Renal cortex interstitium (tissue), 15 donors: ENCODE data around the gene HSPA4L. TPM values are rescaled to one million over a fixed set of nuclear protein-coding genes. Genes with fewer than 3 reads are reported as not detected.

ENCODE experiments used
- DNase-seq, 11 donors: peaks; one replicate each; pipeline ENCODE4 v3.0.0-alpha.2; 2013; ENCODE audit warnings: low read depth in 9 of 11, low spot score in 4 of 11; ENCODE audit errors: extremely low read depth in 1 of 11
- long read RNA-seq, 16 experiments: transcript quantifications; one replicate each; lab custom pipeline, GENCODE V29; 2026
- polyA plus RNA-seq, 3 donors: library from polyadenylated mRNA; unstranded; fragments of 120-200 nt; gene quantifications; one replicate each; pipeline ENCODE4 v1.2.1, GENCODE V29; 2013; ENCODE audit not compliant: insufficient read length in 3 of 3

Gene HSPA4L
- 10 to 100 TPM; 10.5 to 15.5 (median 10.9) TPM for polyA plus RNA-seq
- long read RNA-seq, donor 1: 0 reads
- long read RNA-seq, donor 2, full-length matches to known transcripts: 1 of 1 reads
- long read RNA-seq, donor 2, partial matches to known transcripts: 0 of 1 reads
- long read RNA-seq, donor 2, other reads (novel, unspliced or antisense): 0 of 1 reads
- long read RNA-seq, donor 3, full-length matches to known transcripts: 3 of 3 reads
- long read RNA-seq, donor 3, partial matches to known transcripts: 0 of 3 reads
- long read RNA-seq, donor 3, other reads (novel, unspliced or antisense): 0 of 3 reads
- long read RNA-seq, donor 4: 0 reads
- long read RNA-seq, donor 5: 0 reads
- long read RNA-seq, donor 6: 0 reads
- long read RNA-seq, donor 7, full-length matches to known transcripts: 1 of 1 reads
- long read RNA-seq, donor 7, partial matches to known transcripts: 0 of 1 reads
- long read RNA-seq, donor 7, other reads (novel, unspliced or antisense): 0 of 1 reads
- long read RNA-seq, donor 8: 0 reads
- long read RNA-seq, donor 9: 0 reads
- long read RNA-seq, donor 10, full-length matches to known transcripts: 1 of 1 reads
- long read RNA-seq, donor 10, partial matches to known transcripts: 0 of 1 reads
- long read RNA-seq, donor 10, other reads (novel, unspliced or antisense): 0 of 1 reads
- long read RNA-seq, donor 11: 0 reads
- long read RNA-seq, donor 12: 0 reads
- long read RNA-seq, donor 13: 0 reads
- long read RNA-seq, donor 14: 0 reads
- long read RNA-seq, donor 15, full-length matches to known transcripts: 1 of 1 reads
- long read RNA-seq, donor 15, partial matches to known transcripts: 0 of 1 reads
- long read RNA-seq, donor 15, other reads (novel, unspliced or antisense): 0 of 1 reads
- long read RNA-seq, donor 16, full-length matches to known transcripts: 3 of 3 reads
- long read RNA-seq, donor 16, partial matches to known transcripts: 0 of 3 reads
- long read RNA-seq, donor 16, other reads (novel, unspliced or antisense): 0 of 3 reads

DNA sequence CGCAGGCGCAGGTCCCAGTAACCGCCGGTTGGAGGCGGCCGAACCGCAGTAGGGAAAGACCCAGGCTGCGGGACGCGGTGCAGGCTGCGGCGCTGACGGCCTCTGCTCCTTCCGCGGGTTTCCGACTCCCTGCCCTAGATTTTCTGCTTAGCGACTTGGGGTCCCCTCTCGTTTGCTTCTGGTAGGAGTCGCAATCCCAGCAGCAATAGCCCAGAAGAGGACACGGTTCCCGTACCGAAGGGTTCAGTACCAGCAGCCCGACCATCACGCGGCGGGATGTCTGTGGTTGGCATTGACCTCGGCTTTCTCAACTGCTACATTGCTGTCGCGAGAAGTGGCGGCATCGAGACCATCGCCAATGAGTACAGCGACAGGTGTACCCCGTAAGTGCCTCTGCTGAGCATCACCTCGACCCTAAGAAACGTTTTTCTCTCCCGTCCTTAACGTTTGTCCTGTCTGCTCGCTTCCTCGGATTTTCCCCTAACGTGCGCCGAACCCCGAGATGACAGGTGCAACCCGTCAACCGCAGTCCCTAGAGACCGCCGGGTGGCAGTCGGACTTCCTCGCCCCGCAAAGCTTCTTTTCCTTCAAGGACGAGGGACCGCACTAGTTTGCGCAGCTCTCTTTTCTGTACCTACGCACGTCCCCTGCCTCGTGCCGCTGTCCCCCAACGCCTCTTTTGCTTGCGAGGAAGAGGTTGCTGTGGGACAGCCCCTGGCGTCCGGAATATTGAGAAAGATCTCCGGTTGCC, at the start of gene HSPA4L:
HSPA4L (plus strand) TSS at position 48 of the 751 bp plus-strand sequence; CDS start at position 277, 229 bp downstream.
- DNase-seq: peak in 9 of 11 donors; percentile 14 to 74 (median 29)

DNA sequence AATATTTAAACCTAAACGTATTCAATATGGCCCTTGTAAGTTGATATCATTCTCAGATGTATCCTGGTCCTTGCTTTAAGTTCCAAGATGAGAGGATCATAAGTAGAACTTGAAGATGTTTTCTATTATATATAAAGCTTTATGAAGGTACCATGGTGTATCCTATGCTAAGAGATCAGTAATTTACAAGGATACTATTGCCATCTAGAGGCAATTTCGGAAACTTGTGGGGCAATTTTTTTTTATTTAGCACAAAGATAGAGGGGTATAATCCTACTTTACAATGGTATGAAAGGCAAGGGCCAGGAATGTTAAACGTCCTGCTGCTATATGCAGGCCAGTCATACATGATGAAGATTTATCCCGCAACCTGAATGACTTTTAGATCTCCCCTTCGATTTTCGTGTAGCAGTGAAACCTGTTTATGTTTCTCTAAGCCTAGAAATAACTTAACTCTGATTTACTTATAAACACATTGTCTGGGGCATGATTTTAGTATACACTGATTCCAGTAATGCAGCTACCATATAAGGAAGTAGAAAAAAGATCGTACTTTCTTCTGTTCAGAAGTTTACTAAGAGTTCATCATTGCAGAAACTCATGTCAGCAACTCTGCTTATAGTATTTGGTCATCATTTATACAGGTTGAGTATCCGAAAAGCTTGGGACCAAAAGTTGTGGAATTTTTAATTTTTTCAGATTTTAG, 49.3 kb upstream of the HSPA4L start:
- peak in 9 of 11 donors; percentile 6 to 47 (median 11) for DNase-seq

DNA sequence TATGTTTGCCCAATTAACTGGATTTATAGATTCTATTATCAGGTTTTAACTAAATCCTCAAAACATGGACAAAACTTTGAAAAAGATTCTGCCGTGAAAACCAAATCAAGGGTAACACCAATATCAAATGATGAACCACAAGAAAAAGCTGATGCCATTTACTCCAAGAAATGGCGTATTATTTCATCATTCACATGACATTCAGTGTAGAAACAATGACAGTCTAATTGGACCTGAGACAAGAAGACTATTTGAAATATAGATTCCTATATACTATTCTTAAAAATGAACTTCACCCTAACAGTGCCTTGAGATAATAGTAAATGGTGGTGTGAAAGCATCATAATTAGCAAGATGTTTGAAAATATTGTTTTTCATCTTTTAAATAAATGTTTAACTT, 47.1 kb upstream of the HSPA4L start:
- no peak for DNase-seq

DNA sequence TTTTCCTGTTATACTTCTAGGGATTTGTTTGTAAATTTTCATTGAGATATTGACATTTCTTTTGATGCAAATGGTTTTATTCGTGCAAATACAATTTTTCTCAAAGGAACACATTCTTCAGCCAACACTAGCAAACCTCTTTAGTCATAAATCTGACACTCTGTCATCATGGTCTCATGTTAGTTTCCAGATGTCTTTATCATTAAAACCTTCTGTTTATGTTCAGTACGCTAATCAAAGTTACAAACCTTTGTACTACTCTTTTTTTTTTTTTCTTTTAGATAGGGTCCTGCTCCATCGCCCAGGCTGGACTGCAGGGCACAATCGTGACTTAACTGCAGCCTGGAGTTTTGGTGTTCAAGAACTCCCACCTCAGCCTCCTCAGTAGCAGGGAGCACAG, 44.8 kb upstream of the HSPA4L start:
- DNase-seq: no peak

DNA sequence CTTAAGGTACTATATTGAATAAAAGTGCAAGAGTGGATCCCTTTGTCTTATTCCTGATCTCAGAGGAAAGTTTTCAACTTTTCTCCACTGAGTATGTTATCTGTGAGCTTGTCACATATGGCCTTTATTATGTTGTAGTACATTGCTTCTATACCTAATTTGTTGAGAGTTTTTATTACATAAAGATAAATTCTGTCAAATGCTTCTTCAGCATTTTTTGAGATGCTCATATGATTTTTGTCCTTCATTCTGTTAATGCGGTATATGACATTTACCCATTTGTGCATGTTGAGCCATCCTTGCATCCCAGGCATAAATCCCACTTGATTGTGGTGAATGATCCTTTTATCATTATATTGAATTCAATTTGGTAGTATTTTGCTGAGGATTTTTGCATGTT, 40.9 kb upstream of the HSPA4L start:
- no peak for DNase-seq

DNA sequence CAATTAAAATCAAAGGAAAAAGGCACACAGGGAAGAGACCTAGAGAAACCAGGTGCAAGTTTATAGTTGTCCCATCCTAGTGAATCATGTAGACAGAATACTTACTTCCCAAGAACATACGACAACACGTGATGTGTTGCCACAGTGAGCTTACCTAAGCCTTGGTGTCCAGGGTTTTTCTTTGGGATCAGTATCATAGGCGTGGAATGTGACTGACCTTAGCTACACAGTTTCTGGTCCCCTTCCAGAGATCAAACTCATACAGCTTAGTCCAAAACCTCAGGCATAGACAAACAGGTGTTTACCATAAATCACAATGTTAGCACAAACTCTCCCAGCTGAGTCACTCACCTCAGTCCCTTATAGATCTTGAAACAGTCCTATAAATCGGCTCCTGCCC, 34.2 kb upstream of the HSPA4L start:
- no peak for DNase-seq

DNA sequence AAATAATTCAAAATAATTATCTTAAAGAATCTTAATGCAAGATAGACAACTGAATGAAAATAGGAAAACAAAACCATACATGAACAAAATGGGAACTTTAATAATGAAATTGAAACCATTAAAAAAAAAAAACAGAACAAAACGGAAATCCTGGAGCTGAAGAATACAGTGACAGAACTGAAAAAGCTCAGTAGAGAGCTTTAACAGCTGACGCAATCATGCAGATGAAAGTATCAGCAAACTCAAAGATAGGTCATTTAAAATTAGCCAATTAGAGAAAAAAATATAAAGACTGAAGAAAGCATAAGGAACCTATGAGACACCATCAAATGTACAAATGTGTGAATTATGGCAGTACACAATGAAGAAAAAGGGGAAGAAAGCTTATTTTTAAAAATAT, 33.2 kb upstream of the HSPA4L start:
- no peak for DNase-seq

DNA sequence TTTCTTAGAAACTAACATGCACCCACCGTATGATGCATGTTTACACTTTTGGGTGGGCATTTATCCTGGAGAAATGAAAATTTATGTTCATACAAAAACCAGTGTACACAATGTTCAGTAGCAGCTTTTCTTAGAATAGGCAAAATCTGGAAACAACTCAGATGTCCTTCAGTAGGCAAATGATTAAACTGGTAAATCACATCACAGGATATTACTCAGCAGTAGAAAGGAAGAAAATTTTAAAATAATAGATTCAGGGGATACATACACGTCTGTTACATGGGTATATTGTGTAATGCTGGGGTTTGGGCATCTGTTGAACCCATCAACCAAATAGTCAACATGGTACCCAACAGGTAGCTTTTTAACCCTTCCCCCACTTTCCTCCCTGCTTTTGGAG, 25.2 kb upstream of the HSPA4L start:
- DNase-seq: no peak

DNA sequence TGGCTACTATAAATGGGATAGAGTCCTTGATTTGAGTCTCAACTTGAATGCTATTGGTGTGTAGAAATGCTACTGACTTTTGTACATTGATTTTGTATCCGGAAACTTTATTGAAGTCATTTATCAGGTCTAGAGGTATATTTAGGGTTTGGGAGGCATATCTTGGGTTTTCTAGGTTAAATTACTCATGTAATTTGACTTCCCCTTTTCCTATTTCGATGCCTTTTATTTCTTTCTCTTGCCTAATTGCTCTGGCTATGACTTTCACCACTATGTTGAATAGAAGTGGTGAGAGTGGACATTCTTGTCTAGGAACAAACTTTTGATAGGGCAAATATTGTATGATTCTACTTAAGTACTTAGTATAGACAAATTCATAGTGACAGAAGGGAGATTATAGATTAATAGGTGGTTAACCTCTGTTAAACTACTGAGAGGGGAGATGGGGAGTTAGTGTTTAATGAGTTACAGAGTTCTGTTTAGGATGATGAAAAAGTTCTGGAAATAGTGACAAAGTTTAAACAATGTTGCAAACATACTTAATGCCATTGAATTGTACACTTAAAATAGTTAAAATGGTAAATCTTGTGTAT, 22.8 kb upstream of the HSPA4L start:
- DNase-seq: no peak

DNA sequence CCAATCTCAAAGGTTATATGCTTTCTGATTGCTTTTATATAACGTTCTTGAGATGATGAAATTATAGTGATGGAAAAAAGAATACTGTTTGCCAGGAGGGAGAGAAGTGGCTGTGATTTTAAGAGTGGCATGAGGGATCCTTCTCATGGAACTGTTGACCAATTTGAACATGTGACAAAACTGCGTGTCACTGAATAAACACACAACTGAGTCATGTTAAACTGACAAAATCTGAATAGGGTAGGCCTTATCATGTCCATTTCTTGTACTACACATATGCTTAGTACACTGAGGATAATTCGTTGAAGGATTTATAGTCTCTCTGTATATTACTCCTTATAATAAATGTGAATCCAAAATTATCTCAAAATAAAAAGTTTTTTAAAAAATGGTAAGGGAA, 22.2 kb upstream of the HSPA4L start:
- DNase-seq: no peak

DNA sequence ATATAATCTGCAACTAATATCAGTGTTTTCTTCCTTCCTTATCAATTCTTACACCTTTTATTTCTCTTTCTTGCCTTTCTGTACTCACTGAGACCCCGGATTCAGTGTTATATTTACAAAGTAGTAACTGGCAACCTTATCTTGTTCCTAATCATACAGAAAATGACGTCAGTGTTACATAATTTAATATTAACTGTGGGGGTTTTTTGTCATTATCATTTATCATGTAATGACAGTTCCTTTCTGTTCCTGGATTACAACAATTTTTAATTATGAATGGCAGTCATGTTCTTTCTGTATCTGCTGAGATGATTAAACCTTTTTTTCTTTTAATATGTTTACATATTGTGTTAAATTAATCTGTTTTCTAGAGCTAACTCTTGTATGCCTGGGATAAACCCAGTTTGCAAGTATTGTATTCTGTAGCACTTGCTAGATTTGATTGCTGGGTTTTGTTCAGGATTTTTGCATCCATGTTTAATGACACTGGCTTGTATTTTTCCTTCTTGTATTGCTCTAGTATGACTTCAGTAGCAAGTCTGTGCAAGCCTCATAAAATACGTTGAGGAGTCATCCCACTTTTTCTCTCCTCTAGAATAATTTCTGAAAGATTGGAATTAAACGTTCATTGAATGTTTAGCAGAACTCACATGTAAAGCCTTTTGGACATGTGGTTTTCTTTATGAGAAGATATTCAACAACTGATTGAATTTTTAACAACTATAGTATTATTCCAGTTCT, 10.4 kb upstream of the HSPA4L start:
- DNase-seq: no peak

DNA sequence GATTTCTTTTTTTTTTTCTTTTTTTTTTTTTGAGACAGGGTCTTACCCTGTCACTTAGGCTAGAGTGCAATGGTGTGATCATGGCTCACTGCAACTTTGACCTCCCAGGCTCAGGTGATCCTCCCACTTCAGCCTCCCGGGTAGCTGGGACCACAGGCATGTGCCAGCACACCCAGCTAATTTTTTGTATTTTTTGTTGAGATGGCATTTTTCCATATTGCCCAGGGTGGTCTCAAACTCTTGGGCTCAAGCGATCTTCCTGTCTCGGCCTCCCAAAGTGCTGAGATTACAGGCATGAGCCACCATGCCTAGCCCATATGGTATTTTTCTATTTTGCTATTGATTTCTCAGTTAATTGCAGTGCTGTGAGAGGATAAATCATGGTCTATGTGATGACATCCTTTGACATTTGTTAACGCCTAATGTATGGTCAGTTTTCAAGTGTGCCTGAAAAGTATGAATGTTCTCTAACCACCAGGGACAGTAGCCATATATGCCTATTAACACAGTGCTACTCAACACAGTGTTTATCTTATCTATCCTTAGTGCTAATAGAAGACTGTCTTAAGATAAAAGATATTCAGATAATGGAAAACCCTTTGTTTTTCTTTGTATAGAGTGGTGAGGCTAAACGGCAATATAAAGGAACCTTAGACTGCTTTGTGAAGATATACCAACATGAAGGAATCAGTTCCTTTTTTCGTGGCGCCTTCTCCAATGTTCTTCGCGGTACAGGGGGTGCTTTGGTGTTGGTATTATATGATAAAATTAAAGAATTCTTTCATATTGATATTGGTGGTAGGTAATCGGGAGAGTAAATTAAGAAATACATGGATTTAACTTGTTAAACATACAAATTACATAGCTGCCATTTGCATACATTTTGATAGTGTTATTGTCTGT, 9.1 kb upstream of the HSPA4L start:
- no peak for DNase-seq

DNA sequence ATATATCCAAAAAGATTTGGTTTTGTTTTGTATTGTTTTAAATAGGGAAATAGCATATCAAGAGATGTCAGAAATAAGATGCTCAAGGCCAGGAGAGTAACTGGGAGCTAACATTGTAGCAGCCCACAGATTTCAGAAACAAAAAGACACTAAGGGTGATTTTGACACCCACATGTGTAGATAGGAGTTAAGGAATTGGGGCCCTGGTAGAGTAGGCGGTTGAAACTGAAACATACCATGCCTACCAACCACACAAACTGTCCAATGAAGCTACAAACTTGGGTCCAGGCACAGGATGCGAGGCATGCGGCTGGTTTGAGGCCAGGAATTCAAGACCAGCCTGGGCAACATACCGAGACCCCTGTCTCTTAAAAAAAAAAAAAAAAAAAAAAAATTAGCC, 6.3 kb upstream of the HSPA4L start:
- DNase-seq: no peak

DNA sequence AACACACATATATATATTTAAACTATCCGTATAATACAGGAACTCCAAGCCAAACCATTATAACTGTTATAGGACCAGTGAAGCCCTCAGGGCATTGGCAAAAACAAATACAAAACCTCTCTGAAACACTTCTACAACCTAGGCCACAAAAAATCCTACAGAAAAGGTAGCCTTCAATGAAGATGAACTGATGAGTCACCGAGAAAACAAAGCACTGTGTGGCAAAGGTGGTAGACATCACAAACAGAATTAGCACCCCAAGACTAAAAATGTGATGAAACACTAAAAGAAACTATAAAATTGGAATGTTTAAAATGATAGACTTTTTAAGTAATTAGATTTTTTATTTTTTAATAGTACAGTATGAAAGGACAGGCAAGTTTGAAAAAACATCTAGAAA, 5.5 kb upstream of the HSPA4L start:
- DNase-seq: no peak

DNA sequence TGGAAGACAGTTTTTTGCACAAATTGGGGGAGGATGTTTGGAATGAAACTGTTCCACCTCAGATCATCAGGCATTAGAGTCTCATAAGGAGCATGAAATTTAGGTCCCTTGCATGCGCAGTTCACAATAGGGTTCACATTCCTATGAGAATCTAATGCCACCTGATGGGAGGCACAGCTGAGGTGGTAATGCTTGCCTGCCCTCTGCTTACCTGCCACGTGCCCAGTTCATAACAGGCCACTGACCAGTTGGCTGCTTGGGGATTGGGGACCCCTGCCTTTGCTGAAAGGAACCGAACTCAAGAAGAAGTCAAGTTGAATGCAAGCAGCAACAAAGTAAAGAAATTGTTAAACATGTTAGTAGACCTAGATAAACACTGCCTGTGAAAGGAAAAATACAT, 4.6 kb upstream of the HSPA4L start:
- no peak for DNase-seq

DNA sequence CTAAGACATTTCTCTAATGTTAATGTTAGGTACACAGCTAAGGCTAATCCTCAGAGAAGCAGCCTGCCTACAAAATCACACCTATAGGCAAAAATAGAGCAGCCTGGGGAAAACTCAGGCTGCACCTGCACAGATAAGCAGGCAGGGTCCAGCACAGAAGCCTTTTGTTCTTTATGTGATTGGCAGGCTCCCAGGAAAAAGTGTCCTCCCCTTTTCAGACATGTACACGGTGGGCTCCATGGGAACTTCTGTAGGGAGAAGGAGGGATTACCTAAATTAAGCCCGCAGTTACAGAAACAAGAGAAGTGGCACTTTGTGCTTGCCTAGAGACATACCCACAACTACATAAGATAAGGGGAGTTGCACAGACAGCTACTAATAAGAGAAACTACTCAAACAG, 4.0 kb upstream of the HSPA4L start:
- no peak for DNase-seq

DNA sequence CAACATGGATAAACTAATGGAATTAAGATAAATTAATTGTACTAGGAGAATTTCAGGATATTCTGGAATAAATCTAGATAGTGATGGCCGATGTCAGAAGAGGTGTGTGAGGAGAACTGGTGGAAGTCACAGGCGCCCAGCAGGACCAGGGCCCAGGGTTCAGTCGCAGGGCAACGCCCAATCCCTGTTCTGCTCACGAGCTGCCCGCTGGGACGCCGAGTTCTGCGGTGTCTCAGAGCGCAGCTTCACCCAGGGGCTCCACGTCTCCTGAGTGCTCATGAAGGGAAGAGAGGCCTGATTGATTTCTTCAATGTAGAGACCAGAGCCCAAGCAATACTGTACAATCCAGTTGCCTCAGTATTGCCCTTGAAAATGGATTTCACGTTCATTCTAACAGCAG, 1.5 kb upstream of the HSPA4L start:
- DNase-seq: no peak
